SKM-1 (cell line): ENCODE data around the gene ATP10A.

Source experiments
- DNase-seq: peaks from one replicate; lab custom pipeline; 2025; ENCODE audit not compliant: unreplicated experiment; lab: John Stamatoyannopoulos, UW

The ATP10A gene

DNA sequence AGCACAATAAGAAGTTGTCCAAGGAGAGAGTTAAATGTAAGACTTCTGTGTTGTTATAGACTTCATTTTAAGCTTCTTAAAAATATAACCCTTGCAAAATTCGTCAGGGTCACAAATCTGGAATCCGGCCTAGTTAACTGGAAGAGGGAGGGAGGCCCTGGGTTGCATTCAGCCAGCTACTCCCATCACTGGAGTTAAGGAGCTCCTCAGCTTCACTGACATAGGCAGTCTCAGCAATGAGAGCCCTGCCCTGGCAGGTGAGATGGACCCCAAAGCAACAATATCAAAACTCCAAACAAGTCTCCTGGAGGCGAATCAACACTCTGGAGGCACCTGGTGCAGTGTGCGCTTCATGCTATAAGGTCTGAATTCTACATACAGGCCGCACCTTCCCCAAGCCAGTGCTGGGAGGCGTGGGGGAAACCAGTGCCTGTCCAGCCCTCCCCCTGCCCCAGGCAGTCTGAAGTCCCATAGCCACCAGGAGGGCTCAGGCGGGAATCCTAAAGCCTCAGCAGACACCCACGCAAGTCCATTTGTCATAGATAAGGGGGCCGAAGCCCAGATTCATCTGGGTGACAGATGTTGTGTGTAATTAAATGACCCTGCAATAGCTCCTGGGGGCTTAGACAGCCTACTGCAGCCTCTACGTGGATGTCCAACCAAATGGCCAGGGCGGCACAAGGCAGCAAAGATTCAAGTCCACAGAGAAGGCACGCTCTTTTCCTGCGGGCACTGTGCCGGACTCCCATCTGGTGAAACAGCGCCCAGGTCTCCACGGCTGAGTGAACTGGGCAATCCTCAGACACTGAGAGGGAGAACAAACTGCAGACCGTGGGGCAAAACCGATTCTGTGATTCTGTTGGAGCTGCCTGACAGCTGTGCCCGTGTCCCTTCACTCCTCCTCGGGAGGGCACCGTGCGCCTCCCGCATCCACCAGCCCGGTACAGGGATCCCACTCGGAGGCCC, 64.9 kb downstream of the ATP10A start:
- DNase-seq = no peak

DNA sequence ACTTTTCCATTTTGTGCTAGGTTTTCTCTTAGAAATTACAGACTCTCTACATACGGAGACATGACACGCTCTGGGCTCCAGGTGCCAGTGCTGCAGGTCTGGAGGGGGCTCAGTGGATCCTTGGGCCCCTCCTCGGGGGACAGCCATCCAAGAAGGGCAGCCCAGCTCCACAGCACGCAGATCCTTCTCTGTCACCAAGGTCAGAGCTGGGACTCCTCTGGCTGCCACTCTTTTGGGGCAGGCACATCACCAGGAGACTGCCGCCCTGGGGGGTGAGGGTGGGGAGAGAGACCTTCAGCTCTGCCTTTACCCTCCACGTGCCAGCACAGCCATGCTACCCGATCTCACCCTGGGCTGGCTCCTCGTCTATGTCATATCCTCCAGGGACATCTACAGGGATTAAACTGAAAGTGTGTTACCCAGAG, 65.6 kb downstream of the ATP10A start:
- no peak for DNase-seq

DNA sequence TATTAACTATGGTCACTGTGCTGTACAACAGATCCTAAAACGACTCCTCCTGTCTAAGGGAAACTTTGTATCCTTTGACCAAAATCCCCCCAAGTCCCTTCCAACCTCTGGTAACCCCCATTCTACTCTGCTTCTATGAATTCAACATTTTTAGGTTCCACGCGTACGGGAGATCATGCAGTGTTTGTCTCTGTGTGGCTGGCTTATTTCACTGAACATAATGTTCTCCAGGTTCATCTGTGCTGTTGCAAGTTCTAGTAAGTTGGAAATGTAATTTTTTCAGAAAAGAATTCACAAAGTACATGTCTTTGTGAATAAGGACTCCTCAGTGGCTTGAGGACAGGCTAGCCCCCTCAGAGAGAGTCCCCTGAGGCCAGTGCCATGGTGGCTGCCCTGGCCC, 66.1 kb downstream of the ATP10A start:
- no peak for DNase-seq

DNA sequence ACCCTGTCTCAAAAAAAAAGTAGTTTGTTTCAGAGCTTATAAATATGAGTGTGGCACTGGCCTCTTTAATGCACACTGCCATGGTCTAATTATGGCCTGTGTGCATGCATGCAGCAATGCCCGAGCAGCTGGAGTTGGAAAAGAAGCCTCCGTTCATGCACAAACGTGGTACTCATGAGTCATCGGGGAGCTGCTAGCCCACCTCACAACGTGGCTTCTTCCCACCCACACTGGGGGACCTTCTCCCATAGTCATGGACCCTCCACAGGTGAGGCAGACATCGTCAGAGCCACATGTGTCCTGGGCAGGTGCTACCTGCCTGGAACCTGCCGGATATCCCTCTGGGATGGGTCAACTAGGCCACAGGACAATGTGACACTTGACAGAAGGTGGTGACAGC, 66.7 kb downstream of the ATP10A start:
- DNase-seq = no peak

DNA sequence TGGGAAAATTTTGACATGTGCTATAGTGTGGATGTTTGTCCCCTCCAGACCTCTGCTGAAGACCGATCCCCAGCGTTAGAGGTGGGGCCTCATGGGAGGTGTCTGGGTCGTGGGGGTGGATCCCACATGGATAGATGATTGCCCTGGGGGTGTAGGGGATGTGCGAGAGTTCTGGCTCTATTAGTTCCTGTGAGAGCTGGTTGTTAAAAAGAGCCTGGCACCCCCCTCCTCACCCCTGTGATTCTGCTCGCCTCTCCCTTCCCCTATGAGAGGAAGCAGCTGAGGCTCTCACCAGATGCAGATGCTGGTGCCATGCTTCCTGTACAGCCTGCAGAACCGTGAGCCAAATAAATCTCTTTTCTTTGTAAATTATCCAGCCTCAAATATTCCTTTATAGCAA, 67.4 kb downstream of the ATP10A start:
- DNase-seq = no peak

DNA sequence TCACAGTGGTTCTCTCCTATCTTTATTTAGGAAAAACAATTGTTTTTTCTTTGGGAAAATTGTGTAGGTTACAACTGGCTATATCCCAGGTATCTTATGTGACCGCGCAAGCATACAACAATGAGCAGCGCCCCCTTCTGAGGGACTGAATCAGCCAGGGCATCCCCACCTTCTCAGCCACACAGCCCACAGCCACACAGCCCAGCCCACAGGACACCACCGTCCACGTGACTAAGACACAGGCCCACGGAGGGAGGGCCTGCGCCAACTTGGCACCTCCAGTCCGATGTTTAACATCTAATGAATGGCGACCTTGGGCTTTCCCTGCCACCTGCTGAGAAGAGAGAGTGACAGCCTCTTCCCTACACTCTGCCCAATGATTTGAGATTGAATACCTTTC, 68.1 kb downstream of the ATP10A start:
- no peak for DNase-seq

DNA sequence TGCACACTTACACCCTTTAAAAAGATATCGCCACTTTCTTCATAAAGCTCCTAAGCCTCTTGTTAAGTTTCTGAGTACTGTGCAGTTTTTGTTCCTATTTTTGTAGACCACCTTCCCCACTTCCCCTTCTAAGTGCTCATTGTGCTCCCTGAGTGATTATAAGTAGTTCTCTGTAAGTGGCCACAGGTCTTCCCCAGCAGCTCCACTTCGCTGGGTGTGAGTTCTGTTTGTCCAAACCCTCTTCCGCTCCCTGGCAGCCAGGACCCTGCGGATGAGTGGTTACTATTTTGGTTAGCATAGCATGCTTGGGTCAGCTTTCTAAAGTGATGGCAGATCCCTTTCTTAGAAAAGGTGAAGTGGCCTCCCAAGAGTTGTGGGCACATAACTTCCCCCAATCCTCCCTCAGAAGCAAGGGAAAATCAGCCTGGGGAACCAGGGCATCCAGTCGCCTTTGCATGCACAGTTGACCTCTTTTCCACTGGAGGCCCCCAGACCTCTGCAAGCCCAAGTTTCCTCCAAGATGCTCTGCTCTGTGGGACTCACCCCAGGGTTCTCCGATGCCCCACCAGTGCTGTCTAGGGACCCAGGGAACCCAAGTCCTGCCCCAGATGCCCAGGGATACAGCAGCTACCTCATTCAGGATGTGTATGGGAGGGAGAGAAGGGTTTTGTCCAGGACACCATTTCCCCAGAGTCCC, 69.6 kb downstream of the ATP10A start:
- peak; percentile 95 for DNase-seq

DNA sequence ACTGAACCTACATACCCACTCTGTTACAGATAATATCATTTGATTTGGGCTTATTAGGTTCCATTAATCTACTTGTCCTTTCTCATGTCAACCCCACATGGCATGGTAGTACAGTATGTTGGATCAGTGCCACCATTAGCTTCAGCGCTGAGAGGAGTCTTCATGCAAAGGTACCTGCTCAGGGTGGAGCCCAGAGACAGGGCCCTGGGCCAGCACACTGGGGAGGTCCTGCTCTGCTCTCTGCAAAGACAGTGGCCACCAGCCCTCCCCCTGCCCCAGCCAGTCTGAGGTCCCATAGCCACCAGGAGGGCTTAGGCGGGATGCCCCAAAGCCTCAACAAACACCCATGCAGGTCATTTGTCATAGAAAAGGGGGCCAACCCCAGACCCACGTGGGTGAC, 71.0 kb downstream of the ATP10A start:
- DNase-seq = no peak

DNA sequence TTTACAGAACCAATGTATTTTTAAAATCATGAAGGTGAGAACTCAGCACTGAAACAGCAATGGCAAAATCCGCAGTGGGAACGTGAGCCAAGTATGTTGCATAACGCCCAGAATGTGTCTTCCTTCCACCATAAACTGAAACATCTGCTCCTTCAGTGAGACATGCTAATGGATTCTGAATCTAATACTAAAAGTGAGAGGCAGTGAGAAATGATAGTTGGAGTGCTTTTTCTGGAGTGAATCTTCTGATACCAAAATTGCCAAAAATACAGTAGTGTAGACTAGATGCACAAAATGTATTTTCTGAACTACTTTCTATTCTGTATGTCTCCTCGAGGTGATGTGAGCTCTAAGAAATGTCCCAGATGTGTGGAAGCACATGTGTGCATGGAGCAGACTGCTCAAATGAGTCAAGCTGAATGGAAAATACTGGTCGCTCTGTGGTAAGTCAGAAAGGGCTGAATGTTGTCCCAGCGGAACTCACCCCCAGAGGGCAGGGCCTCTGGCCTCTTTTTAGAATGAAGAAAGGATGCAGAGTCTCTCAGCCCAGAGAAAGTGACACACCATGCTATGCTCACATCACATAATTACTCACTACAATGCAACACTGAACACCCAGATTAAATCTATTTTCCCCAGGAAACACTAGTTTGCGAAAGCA, 73.0 kb downstream of the ATP10A start:
- DNase-seq = peak; percentile 50

DNA sequence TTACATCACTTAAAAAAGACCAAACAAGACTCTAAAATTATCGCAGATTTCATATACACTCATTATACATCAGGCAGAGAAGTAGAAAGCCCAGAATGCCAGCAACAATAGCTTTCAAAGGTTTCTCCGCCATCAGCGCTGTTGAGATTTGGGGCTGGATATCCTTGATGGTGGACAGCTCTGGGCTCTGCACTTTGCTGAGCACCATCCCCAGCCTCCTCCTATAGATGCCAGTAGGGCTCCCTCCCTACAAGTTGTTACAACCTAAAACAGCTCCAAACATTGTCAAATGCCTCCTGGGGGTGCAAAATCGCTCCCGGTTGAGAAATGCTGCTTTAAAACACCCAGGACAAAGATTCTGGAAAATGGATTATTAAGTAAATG, 73.5 kb downstream of the ATP10A start:
- no peak for DNase-seq

DNA sequence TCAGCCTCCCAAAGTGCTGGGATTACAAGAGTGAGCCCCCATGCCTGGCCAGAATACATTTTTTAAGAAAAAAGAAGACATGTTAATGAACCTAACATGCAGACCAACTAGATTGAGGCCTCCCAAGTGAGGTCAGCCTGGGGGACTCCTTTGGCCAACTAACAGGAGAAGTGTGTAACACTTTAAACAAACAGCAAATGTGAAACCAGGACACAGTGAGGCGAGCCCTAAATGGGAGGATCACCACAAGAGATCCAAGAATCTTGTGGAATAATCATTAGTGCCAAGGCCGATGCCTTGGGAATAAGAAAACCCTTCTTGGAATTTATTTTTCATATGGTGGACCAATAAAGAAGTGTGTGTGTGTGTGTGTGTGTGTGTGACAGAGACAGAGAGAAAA, 73.9 kb downstream of the ATP10A start:
- no peak for DNase-seq

DNA sequence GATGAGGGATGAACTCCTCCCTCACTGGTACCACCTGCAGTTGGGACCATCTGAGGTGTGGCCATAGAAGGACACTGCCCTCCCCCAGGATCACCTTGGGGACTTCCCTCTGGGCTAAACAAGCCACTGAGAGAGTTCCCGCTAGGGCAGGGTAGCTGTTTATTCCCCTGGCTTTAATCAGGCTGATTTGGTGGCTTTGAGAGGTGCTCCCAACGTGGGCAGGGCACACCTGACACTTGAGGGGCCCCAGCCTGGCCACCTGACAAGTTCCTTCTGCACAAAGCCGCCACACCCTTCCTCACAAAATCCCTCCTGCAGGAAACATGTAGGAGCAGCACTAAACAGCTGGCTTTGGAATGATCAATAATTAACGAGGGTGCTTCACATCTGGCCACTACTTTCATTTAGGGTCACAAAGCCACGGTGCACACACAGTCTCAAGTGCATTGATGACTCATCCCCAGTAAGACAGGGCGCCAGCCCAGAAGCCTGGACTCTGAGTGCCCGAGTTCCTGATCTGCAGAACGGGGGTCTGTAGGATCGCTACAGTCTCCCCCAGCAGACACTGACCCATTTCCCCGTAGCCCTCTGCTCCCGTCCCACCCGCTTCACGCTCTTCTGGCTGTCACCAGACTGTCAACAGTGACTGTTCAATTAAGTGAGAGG, 75.1 kb downstream of the ATP10A start:
- DNase-seq = no peak

DNA sequence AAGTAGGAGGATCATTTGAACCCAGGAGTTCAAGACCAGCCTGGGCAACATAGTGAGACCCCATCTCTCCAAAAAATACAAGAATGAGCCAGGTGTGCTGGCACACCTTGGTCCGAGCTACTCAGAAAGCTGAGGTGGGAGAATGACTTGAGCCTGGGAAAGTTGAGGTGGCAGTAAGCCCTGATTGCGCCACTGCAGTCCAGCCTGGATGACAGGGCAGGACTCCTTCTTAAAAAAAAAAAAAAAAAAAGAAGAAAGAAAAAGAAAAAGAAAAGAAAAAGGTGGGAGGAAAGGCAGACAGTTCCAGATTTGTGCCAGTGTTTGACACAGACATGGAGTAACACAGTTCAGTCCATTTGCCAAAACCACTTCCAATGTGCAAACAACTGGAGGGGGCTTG, 75.7 kb downstream of the ATP10A start:
- DNase-seq = no peak

DNA sequence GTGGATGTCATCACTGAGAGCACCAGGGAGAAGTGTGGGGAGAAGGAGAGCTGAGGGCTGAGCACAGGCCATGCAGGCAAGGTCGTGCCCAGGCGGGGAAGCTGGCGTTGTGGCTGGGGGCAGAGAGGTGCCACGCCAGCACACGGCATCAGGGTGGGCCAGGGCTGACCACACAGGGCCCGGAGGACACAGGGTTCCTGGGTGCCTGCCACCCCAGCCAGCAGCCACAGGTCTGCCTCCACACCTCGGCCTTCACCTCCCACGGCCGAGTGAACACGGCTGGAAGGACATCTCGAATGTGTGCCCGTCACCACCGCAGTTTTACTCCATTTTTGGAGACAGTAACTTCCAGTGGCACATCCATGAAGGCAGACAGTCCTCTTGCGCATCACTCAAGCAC, 77.1 kb downstream of the ATP10A start:
- DNase-seq = no peak

DNA sequence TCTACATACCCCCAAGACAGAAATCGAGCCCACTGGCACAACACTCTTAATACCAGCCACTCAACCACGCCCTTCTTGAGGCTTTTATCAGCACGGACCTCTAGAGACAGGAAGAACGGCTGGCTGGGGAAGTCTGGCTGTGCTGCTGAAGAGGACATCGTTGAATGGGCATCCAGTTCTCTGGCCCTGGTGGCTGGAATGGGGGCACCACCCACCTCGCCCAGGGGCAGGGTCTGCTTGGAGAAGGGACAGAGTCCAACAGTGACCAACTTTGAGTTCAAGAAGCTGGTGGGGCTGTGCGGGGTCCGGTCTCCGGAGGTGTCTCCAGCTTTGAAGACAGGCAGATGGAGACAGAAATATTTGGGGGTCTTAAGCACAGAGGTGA, 77.5 kb downstream of the ATP10A start:
- no peak for DNase-seq

DNA sequence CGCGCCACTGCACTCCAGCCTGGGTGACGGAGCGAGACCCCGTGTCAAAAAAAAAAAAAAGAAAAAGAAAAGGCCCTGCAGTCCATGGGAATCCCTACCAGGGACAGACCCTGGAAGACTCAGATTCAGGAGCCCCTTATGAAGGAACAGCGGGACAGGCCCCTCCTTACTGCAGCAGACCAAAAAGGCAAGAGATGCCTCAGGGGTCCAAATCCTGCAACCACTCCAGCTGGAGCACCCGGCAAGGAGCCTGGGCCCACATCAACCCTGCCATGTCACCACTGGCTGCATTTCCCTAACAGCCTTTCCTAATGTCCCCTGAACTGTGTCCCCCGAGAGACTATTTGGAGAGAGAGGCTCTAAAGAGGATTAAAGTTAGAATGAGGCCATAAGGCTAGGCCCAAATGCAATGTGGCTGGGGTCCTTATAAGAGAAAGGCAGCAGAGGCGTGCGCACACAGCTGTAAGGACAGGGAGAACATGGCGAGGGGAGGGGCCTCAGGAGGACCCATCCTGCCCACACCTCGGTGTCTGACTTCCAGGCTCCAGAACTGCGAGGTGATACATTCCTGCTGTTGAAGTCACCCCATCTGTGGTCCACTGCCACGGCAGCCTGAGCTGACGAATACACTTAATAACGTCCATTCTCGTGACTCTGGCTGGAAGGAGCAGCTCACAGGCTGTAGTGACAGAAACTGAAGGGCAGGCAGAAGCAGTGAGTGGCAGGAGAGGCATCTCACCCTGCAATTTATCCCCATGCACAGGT, 78.1 kb downstream of the ATP10A start:
- no peak for DNase-seq

DNA sequence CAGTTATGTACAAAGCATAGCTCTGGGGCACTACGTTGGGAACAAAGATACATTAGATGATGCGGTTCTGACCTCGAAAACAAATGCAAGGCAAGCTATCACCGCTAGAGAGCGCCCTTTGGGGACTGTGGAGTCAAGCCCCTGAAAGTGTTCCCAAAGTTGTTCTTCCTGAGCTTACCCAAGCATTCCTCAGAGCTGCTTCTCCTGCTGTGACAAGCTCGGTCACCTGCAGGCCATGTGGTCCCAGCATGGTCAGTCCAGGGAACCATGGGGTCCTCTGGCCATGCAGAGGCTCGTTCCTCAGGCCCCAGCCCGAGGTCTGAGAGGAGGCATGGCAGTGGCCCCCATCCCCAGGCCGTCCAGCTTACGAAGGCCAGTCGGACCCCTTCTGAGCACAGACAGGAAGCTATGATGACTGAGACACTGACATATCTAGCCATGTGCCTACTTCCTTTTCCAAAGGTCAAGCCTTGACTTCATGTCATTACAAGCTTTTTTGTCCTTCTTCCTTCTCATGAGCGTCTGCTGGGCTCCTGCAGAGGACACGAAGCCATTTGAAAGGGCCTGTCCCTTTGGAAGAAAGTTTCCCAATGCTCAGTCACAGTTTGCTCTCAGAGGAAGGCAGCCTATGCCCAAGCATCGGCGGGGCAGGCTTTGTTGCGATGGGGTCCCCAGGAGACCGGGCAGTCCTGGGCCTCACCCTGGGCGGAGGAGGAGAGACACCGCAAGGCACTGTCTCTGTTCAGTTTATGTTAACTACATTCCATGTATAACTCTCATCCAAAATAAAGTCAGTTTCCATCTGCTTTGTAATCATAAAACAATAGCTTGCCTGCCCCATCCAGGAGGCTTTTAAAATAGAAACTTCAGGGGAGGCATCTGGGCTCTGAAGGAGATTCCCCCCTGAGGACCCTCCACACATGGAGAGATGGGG, 79.3 kb downstream of the ATP10A start:
- DNase-seq = no peak

DNA sequence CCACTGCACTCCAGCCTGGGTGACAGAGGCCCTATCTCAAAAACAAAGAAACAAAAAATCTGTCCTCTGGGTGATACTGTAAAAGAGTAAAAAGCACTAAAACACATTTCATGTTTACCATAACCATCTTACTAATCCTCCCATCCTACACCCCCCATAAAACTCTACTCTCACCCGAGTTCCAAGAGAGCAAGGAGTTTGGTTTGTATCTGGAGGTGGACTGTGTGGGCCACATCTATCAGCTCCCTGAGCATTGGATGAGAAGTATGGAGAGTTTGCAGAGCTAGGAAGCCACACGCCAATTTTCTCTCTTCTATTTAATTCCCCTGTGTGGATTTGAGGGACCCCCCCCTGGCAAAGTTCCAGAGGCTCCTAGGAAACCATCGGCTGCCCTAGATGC, 80.0 kb downstream of the ATP10A start:
- DNase-seq = no peak

DNA sequence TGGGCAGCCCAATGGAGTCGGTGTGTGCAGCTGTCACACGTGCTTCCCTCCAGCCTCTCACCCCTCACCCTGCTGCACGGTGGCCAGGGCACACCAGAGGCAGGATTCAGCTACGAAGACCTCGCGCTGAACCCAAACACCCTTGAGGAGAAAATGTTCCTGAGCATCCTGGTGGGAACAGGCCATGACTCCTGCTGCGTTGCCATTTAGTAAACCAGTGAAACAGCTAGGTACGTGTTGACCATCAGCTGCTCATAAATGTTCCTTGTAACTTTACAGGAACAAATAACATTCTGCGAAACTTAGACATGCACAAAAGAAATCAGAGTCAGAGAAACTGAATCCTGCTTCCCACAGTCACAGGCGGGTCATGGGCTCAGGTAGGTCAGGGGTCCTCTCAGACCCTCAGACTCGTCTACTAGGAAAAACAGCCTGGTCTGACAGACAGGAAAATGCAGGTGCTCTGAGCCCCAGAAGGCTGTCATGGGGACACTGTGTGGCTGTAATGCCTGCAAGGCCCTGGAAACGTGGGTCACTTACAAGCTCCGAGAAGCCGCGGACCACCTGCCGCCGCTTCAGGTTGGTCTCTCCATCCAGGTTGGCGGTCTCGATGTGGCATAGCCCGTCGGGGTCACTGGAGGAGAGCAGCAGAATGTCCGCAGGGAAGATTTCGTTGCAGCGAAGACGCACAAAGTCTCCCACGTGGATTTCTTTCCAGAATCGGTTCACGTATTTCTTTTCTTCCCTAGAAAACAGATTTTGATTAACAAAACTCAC, 82.5 kb downstream of the ATP10A start:
- DNase-seq = no peak
